ENCODE measurements around the gene SLC36A3.
"Not testable (repeated sequence)": the region's sequence is repeated elsewhere in the genome, so short reads cannot be mapped to it uniquely, and the experiment has no call there.

Gene SLC36A3

GRCh38 chr5:151237685-151238084 lies 65.9 kb downstream of the SLC36A3 start:
- no peak for DNase-seq

DNA sequence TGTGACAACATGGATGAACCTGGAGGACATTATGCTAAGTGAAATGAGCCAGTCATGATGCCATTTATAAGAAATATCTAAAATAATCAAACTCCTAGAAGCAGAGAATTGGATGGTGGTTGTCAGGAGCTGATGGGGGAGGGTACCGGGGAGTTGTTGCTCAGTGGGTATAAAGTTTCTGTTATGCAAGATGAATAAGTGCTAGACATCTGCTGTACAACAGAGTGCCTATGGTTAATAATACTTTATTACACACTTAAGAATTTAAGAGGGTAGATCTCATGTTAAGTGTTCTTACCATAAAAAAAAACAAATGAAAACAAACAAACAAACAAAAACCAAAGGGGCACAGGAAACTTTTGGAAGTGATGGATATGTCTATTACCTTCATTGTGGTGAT lies 66.7 kb downstream of the SLC36A3 start:
- no peak for DNase-seq

GRCh38 chr5:151235239-151235571 lies 68.4 kb downstream of the SLC36A3 start:
- not testable (repeated sequence) for DNase-seq

- DNase-seq, result no peak
Measured at GRCh38 chr5:151234476-151235238, 68.9 kb downstream of the SLC36A3 start.

DNA sequence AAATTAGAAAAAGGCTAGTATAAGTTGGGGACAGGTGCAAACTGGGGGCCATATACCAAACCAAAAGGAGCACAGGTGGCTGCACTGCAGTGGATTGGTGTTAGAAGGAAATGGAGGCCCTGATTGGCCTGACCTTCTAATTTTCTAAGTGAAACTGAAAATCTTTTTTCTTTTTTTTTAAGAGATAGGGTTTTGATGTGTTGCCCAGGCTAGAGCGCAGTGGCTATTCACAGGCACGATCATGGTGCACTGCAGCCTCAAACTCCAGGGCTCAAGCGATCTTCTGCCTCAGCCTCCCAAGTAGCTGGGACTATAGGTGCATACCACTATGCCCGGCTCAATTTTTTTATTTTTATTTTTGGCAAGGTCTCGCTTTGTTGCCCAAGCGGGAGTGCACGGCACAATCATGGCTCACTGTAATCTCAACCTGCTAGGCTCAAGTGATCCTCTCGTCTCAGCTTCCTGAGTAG lies 69.9 kb downstream of the SLC36A3 start:
- no peak for DNase-seq

GRCh38 chr5:151231359-151231758 lies 72.2 kb downstream of the SLC36A3 start:
- no peak for DNase-seq

- DNase-seq, result no peak
Measured at GRCh38 chr5:151230048-151230680, 73.4 kb downstream of the SLC36A3 start.

GRCh38 chr5:151228986-151229385 lies 74.6 kb downstream of the SLC36A3 start:
- no peak for DNase-seq

DNA sequence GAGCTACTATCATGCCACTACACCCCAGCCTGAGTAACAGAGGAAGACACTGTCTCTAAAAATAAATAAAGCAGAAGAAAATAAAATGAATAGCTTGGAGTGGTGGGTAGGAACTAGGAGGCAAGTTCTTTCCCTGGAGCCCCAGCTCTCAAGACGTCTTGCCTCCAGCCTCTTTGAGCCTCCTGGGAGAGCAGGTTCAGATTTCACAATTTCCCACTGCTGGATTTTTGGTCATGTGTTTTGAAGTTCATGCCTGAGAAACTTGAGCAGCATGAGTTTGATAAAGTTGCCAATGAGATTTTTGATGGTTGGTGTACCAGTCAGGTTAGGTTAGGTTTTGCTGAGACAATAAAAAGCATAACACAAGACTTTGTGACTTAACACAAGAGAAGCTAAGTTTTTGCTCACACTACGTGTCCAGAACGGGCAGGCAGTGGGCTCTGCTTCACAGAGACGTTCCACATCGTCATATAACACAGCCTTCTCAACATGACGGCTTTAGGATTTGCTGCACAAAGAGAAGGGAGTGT lies 75.6 kb downstream of the SLC36A3 start:
- DNase-seq, result no peak
